HepG2 (cell line): ENCODE measurements around the gene POU6F1. TPM values are rescaled to one million over a fixed set of nuclear protein-coding genes. Genes with fewer than 3 reads are reported as not detected.
A peak's percentile ranks its signal among the peaks of the same experiment; 100 is the strongest.

Experiments used
- CCAR2 ChIP-seq: fragments of 200-400 bp; formaldehyde crosslinking; optimal IDR thresholded peaks from 2 replicates; pipeline ENCODE3; 2018; ENCODE audit warnings: low read depth, mild to moderate bottlenecking, low read length, moderate library complexity
- CEBPZ ChIP-seq: IDR thresholded peaks from 2 replicates; pipeline ENCODE4 v1.6.1; 2012; ENCODE audit warnings: low read length, improper control_type of control experiment
- CREM ChIP-seq, 2 experiments: sonication (generic) in 1 of 2; formaldehyde crosslinking in 1 of 2; IDR thresholded peaks; 2 replicates each; pipeline versions ENCODE4 v1.4.0 to v1.6.1; 2016 to 2020; ENCODE audit warnings: antibody characterized with exemption in 1 of 2, mild to moderate bottlenecking in 1 of 2, missing genetic modification reagents in 1 of 2
- ERF ChIP-seq: IDR thresholded peaks from 2 replicates; pipeline ENCODE4 v1.6.1; 2018; ENCODE audit warnings: missing biosample characterization, missing genetic modification reagents
- ETV5 ChIP-seq: IDR thresholded peaks from 2 replicates; pipeline ENCODE4 v1.6.1; 2018; ENCODE audit warnings: missing biosample characterization, missing genetic modification reagents, inconsistent platforms, borderline replicate concordance
- FOSL1 ChIP-seq: sonication (generic); formaldehyde crosslinking; IDR thresholded peaks from 2 replicates; pipeline ENCODE4 v1.9.0; 2021; ENCODE audit warnings: missing genetic modification reagents, borderline replicate concordance
- FOXA3 ChIP-seq: IDR thresholded peaks from 2 replicates; pipeline ENCODE4 v1.6.1; 2016; ENCODE audit warnings: missing genetic modification reagents, missing compliant biosample characterization
- FOXJ3 ChIP-seq: sonication (generic); formaldehyde crosslinking; IDR thresholded peaks from 2 replicates; pipeline ENCODE4 v1.4.0; 2020; ENCODE audit warnings: missing genetic modification reagents, mild to moderate bottlenecking, borderline replicate concordance
- HNF4G ChIP-seq, 2 experiments: sonication (generic) in 1 of 2; formaldehyde crosslinking in 1 of 2; IDR thresholded peaks; 2 replicates each; pipeline versions ENCODE4 v1.4.0 to v1.6.1; 2011 to 2020; ENCODE audit warnings: borderline replicate concordance in 2 of 2, low read depth in 2 of 2, mild to moderate bottlenecking in 2 of 2, low read length in 1 of 2, missing genetic modification reagents in 1 of 2, moderate library complexity in 1 of 2
- HOXA9 ChIP-seq: sonication (generic); formaldehyde crosslinking; IDR thresholded peaks from 2 replicates; pipeline ENCODE4 v1.8.1; 2022; ENCODE audit warnings: missing genetic modification reagents, mild to moderate bottlenecking, moderate library complexity, borderline replicate concordance
- LCORL ChIP-seq, 2 experiments: fragments of 450-650 bp in 1 of 2; sonication (generic) in 1 of 2; formaldehyde crosslinking in 1 of 2; IDR thresholded peaks; 2 replicates each; pipeline versions ENCODE4 v1.5.0 to v1.6.1; 2017 to 2020; ENCODE audit warnings: antibody characterized with exemption in 1 of 2, missing genetic modification reagents in 1 of 2
- MAFF ChIP-seq: IDR thresholded peaks from 2 replicates; pipeline ENCODE4 v1.6.1; 2011; ENCODE audit warnings: low read depth, low read length, improper control_type of control experiment
- NFYB ChIP-seq: sonication (generic); formaldehyde crosslinking; IDR thresholded peaks from 2 replicates; pipeline ENCODE4 v1.4.0; 2020; ENCODE audit warnings: missing genetic modification reagents
- NR0B2 ChIP-seq: sonication (generic); formaldehyde crosslinking; IDR thresholded peaks from 2 replicates; pipeline ENCODE4 v1.4.0; 2020; ENCODE audit warnings: mild to moderate bottlenecking, missing genetic modification reagents
- PITX1 ChIP-seq: sonication (generic); formaldehyde crosslinking; IDR thresholded peaks from 2 replicates; pipeline ENCODE4 v1.5.1; 2020; ENCODE audit warnings: mild to moderate bottlenecking, missing genetic modification reagents
- POGZ ChIP-seq: sonication (generic); formaldehyde crosslinking; IDR thresholded peaks from 2 replicates; pipeline ENCODE4 v1.4.0; 2020; ENCODE audit warnings: mild to moderate bottlenecking, missing genetic modification reagents
- ZBTB3 ChIP-seq: sonication (generic); formaldehyde crosslinking; IDR thresholded peaks from 2 replicates; pipeline ENCODE4 v1.4.0; 2020; ENCODE audit warnings: low read depth, mild to moderate bottlenecking, moderate library complexity, missing genetic modification reagents, borderline replicate concordance
- ZNF20 ChIP-seq: sonication (generic); formaldehyde crosslinking; IDR thresholded peaks from 2 replicates; pipeline ENCODE4 v1.4.0; 2020; ENCODE audit warnings: mild to moderate bottlenecking, moderate library complexity, missing genetic modification reagents
- ZNF264 ChIP-seq: sonication (generic); formaldehyde crosslinking; IDR thresholded peaks from 2 replicates; pipeline ENCODE4 v1.4.0; 2020; ENCODE audit warnings: missing genetic modification reagents
- ZNF687 ChIP-seq: sonication (generic); formaldehyde crosslinking; IDR thresholded peaks from 2 replicates; pipeline ENCODE4 v1.5.1; 2020; ENCODE audit warnings: mild to moderate bottlenecking, missing genetic modification reagents, moderate library complexity
- polyA plus RNA-seq, 8 experiments: library from polyadenylated mRNA; depleted of rRNA in 3 of 8; stranded (reverse) in 7 of 8; unstranded in 1 of 8; fragments of >200 nt; fragmentation: Illumina TruSeq in 4 of 8; extraction: Trizol in 4 of 8; gene quantifications; 2 replicates each; pipeline versions ENCODE4 v1.2.1 to v1.2.3, GENCODE V29; 2011 to 2016; ENCODE audit warnings: low read depth in 4 of 8, missing spikeins in 1 of 8, mixed read lengths in 1 of 8; ENCODE audit not compliant: insufficient read depth in 1 of 8
- total RNA-seq, 5 experiments: library from RNA; depleted of rRNA; stranded (reverse); fragments of >200 nt; fragmentation: Illumina TruSeq; extraction: Trizol; gene quantifications; 2 replicates each; pipeline ENCODE4 v1.2.3, GENCODE V29; 2016; ENCODE audit warnings: low read depth in 1 of 5
- TF ChIP-seq, protein P1 (sequence below): IDR thresholded peaks from 2 replicates; pipeline ENCODE4 v1.6.1; 2016; ENCODE audit warnings: low read depth, borderline replicate concordance

The POU6F1 gene
- total and polyA plus RNA-seq, 2 of the 13 experiments (the other 11 are each of a cell fraction or from before 2014, with no cell fraction given), result 0.48 to 0.51 TPM

DNA sequence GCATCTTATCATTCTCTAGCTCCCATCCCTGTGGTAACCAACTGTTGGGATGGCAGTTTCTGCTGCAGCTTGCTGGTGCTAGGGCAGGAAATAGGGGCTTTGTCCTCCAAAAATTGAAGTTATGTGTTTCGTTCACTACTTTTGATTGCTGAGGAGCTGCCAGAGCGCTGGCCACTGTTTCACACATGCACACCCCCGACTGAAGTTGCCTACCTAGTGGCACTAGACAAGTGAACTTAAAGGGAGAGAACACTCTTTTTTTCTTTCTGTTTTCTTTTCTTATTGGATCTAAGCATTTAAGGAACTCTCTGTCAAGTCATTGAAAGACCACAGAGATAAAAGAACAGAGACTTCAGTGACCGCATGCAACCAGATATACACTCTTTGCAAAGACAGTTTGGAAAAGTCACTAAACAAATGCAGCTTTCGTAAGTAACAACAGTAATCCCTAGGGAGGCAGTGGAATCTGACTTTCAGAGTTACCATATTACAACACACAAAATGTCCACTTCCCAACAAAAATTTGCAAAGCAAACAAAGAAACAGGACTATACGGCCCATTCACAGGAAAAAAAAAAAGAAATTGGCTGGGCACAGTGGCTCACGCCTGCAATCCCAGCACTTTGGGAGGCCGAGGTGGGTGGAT lies 56.9 kb downstream of the POU6F1 start (continued):
- TF ChIP-seq FOXJ3 (CRISPR knock-in tag) (no peak), LCORL (IDR thresholded peaks at IDR 0.05) (no peak), LCORL (CRISPR knock-in tag; IDR thresholded peaks at IDR 0.05) (peak; percentile 16; the same call in 1 of the 2 replicates), POGZ (no peak), ERF (CRISPR knock-in tag) (no peak), ZNF20 (no peak), HNF4G (IDR thresholded peaks at IDR 0.05; ENCODE audit: borderline replicate concordance, low read depth, low read length) (no peak), HNF4G (CRISPR knock-in tag; IDR thresholded peaks at IDR 0.05; ENCODE audit: borderline replicate concordance, low read depth) (no peak), MAFF (no peak), ZNF264 (CRISPR knock-in tag) (no peak), FOXA3 (CRISPR knock-in tag) (peak; percentile 55), NFYB (CRISPR knock-in tag) (no peak), FOSL1 (CRISPR knock-in tag) (no peak), PITX1 (0 out of 2 replicates have a peak, but pooled peaks have one; percentile 17), CREM (IDR thresholded peaks at IDR 0.05) (no peak), CREM (CRISPR knock-in tag; IDR thresholded peaks at IDR 0.05) (no peak), ETV5 (CRISPR knock-in tag) (no peak), HOXA9 (CRISPR knock-in tag) (no peak), CEBPZ (no peak), ZNF687 (no peak), NR0B2 (no peak), CCAR2 (no peak), ZBTB3 (CRISPR knock-in tag) (no peak)
- TF ChIP-seq, protein P1, sequence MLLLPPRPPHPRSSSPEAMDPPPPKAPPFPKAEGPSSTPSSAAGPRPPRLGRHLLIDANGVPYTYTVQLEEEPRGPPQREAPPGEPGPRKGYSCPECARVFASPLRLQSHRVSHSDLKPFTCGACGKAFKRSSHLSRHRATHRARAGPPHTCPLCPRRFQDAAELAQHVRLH (CRISPR knock-in tag), result no peak
